C4-2B (cell line): ENCODE data around the gene FCHSD2.

Experiments used
- H3K27ac ChIP-seq: fragments of 450-650 bp; 2 replicates; pipeline ENCODE4 v1.5.1; 2017
- CTCF ChIP-seq: fragments of 450-650 bp; conservative IDR thresholded peaks from 2 replicates; pipeline ENCODE4 v1.5.1; 2017; ENCODE audit warnings: mild to moderate bottlenecking
- ZFX ChIP-seq: fragments of 450-650 bp; IDR thresholded peaks from 2 replicates; pipeline ENCODE4 v1.6.1; 2017

FCHSD2 gene

GRCh38 chr11:73151416-73151815 lies 9.3 kb upstream of the FCHSD2 start:
- no peak for TF ChIP-seq CTCF
- TF ChIP-seq ZFX, result no peak
- H3K27ac ChIP-seq, result no peak overlapping the region

- H3K27ac ChIP-seq, result no peak overlapping the region
These were observed 7.0 kb upstream of the FCHSD2 start for GRCh38 chr11:73149105-73149504.

GRCh38 chr11:73147771-73148681 lies 5.9 kb upstream of the FCHSD2 start:
- TF ChIP-seq CTCF, result no peak
- no peak for TF ChIP-seq ZFX
- no peak overlapping the region for H3K27ac ChIP-seq

More at GRCh38 chr11:73149105-73149504, 7.0 kb upstream of the FCHSD2 start:
- TF ChIP-seq ZFX (no peak), CTCF (no peak)

GRCh38 chr11:73145986-73146575 lies 4.0 kb upstream of the FCHSD2 start:
- no peak overlapping the region for H3K27ac ChIP-seq
- no peak for TF ChIP-seq CTCF
- no peak for TF ChIP-seq ZFX

- H3K27ac ChIP-seq, result peak overlapping the region; percentile 76
- TF ChIP-seq CTCF (no peak), ZFX (no peak)
These were observed 1.2 kb upstream of the FCHSD2 start for GRCh38 chr11:73143126-73143838.

- TF ChIP-seq ZFX, result no peak
- TF ChIP-seq CTCF, result no peak
- peak overlapping the region; percentile 76 for H3K27ac ChIP-seq
These were observed 600 bp downstream of the FCHSD2 start for GRCh38 chr11:73141309-73142127.
